Peyer's patch (tissue), 4 donors: Measurements from ENCODE around the gene COL4A5. TPM values are rescaled to one million over a fixed set of nuclear protein-coding genes. Genes with fewer than 3 reads are reported as not detected.

Experiments used
- DNase-seq, 3 donors: peaks; one replicate each; pipeline ENCODE4 v3.0.0-alpha.2; 2017 to 2019
- H3K27ac ChIP-seq, 4 donors: fragments of 200-600 bp; sonication (generic); one replicate each; pipeline ENCODE4 v1.5.1; 2016 to 2019
- H3K27me3 ChIP-seq, 2 donors: fragments of 200-600 bp; sonication (generic); one replicate each; pipeline ENCODE4 v1.5.1; 2019
- H3K36me3 ChIP-seq, 3 donors: fragments of 200-600 bp; sonication (generic); one replicate each; pipeline ENCODE4 v1.5.1; 2016 to 2019
- H3K4me1 ChIP-seq, 4 donors: fragments of 200-600 bp; sonication (generic); one replicate each; pipeline ENCODE4 v1.5.1; 2016 to 2019
- H3K4me3 ChIP-seq, 4 donors: fragments of 200-600 bp; sonication (generic); 1 replicate in 3 of 4; 2 replicates in 1 of 4; pipeline ENCODE4 v1.5.1; 2016 to 2019; ENCODE audit warnings: mild to moderate bottlenecking in 1 of 4
- H3K9me3 ChIP-seq, 4 donors: fragments of 200-600 bp; sonication (generic); one replicate each; pipeline ENCODE4 v1.5.1; 2016 to 2019; ENCODE audit warnings: mild to moderate bottlenecking in 1 of 4
- CTCF ChIP-seq, 6 experiments: fragments of 450-650 bp in 4 of 6; fragments of 200-600 bp in 2 of 6; sonication (generic) in 1 of 6; IDR thresholded peaks; one replicate each; pipeline ENCODE4 v1.5.1; 2017 to 2019; ENCODE audit warnings: antibody characterized with exemption in 6 of 6, mild to moderate bottlenecking in 3 of 6, moderate library complexity in 1 of 6
- POLR2A ChIP-seq, 2 donors: fragments of 450-650 bp; IDR thresholded peaks; one replicate each; pipeline ENCODE4 v1.5.1; 2017; ENCODE audit warnings: antibody characterized with exemption in 2 of 2, mild to moderate bottlenecking in 2 of 2, moderate library complexity in 2 of 2
- total RNA-seq, 4 donors: library from RNA; depleted of rRNA; stranded (reverse); fragments of >200 nt; gene quantifications; one replicate each; pipeline ENCODE4 v1.1.0, GENCODE V29; 2016

COL4A5 gene
- total RNA-seq, 4 donors from 2014 or later: 1.2 to 18.2 (median 8.1) TPM

GRCh38 chrX:108590496-108590895 lies 150.9 kb downstream of the COL4A5 start:
- DNase-seq: no peak
- no peaks in the 10 kb centered on the region for H3K4me1 ChIP-seq
- no peak overlapping the region for H3K4me3 ChIP-seq
- no peaks in the 10 kb centered on the region for H3K9me3 ChIP-seq
- no peaks in the 10 kb centered on the region for H3K27me3 ChIP-seq
- no peak overlapping the region for H3K27ac ChIP-seq
- TF ChIP-seq POLR2A (IDR thresholded peaks at IDR 0.05): no peak
- no peak for TF ChIP-seq CTCF (IDR thresholded peaks at IDR 0.05)
- no peaks in the 10 kb centered on the region for H3K36me3 ChIP-seq

- TF ChIP-seq CTCF (IDR thresholded peaks at IDR 0.05) (no peak), POLR2A (IDR thresholded peaks at IDR 0.05) (no peak)
- no peak for DNase-seq
- no peak overlapping the region for H3K27ac ChIP-seq
- no peaks in the 10 kb centered on the region for H3K4me1 ChIP-seq
- H3K27me3 ChIP-seq: no peaks in the 10 kb centered on the region
- H3K4me3 ChIP-seq: no peak overlapping the region
- H3K9me3 ChIP-seq: no peaks in the 10 kb centered on the region
- no peaks in the 10 kb centered on the region for H3K36me3 ChIP-seq
Observed at GRCh38 chrX:108601276-108601675, 161.6 kb downstream of the COL4A5 start.

GRCh38 chrX:108610141-108610540 lies 170.5 kb downstream of the COL4A5 start:
- Histone ChIP-seq H3K4me1 (no peaks in the 10 kb centered on the region), H3K27ac (no peak overlapping the region), H3K9me3 (no peaks in the 10 kb centered on the region), H3K27me3 (no peaks in the 10 kb centered on the region), H3K4me3 (no peak overlapping the region), H3K36me3 (no peaks in the 10 kb centered on the region)
- TF ChIP-seq POLR2A (IDR thresholded peaks at IDR 0.05): no peak
- TF ChIP-seq CTCF (IDR thresholded peaks at IDR 0.05): no peak
- no peak for DNase-seq

GRCh38 chrX:108614616-108615015 lies 175.0 kb downstream of the COL4A5 start:
- Histone ChIP-seq H3K27ac (no peak overlapping the region), H3K4me1 (no peaks in the 10 kb centered on the region), H3K9me3 (no peaks in the 10 kb centered on the region), H3K4me3 (no peak overlapping the region), H3K27me3 (no peaks in the 10 kb centered on the region), H3K36me3 (no peaks in the 10 kb centered on the region)
- no peak for DNase-seq
- TF ChIP-seq CTCF (IDR thresholded peaks at IDR 0.05) (no peak), POLR2A (IDR thresholded peaks at IDR 0.05) (no peak)

GRCh38 chrX:108640817-108641216 lies 201.2 kb downstream of the COL4A5 start:
- no peaks in the 10 kb centered on the region for H3K36me3 ChIP-seq
- no peak overlapping the region for H3K27ac ChIP-seq
- H3K4me3 ChIP-seq: no peak overlapping the region
- no peaks in the 10 kb centered on the region for H3K9me3 ChIP-seq
- TF ChIP-seq POLR2A (IDR thresholded peaks at IDR 0.05): no peak
- TF ChIP-seq CTCF (IDR thresholded peaks at IDR 0.05): no peak
- no peaks in the 10 kb centered on the region for H3K27me3 ChIP-seq
- DNase-seq: no peak
- H3K4me1 ChIP-seq: no peaks in the 10 kb centered on the region
